Skeletal muscle satellite cell (primary cell): ENCODE measurements around the gene FRS2.
"Not testable (repeated sequence)": the region's sequence is repeated elsewhere in the genome, so short reads cannot be mapped to it uniquely, and the experiment has no call there.

Experiments used
- H3K27me3 ChIP-seq: 2 replicates; pipeline ENCODE4 v1.7.0; 2013; ENCODE audit warnings: low read length; ENCODE audit not compliant: control insufficient read depth, insufficient read depth
- H3K36me3 ChIP-seq: 2 replicates; pipeline ENCODE4 v1.7.0; 2013; ENCODE audit warnings: mild to moderate bottlenecking, control low read depth, low read length; ENCODE audit not compliant: insufficient read depth
- H3K4me1 ChIP-seq: 2 replicates; pipeline ENCODE4 v1.7.0; 2013; ENCODE audit warnings: low read length; ENCODE audit not compliant: control insufficient read depth, insufficient read depth
- H3K4me2 ChIP-seq: 2 replicates; pipeline ENCODE4 v1.7.0; 2013; ENCODE audit warnings: mild to moderate bottlenecking, low read length
- H3K4me3 ChIP-seq: 2 replicates; pipeline ENCODE4 v1.7.0; 2013; ENCODE audit warnings: low read length
- H3K9ac ChIP-seq: 2 replicates; pipeline ENCODE4 v1.7.0; 2013; ENCODE audit warnings: mild to moderate bottlenecking, low read depth, low read length, moderate library complexity
- H3K9me3 ChIP-seq: replicated peaks from 2 replicates; pipeline ENCODE4 v1.7.0; 2013; ENCODE audit warnings: mild to moderate bottlenecking, control low read depth, low read length

The FRS2 gene

GRCh38 chr12:69438539-69438938 lies 31.6 kb upstream of the FRS2 start:
- H3K27me3 ChIP-seq: no peaks in the 10 kb centered on the region
- H3K9me3 ChIP-seq: no peaks in the 10 kb centered on the region
- no peak overlapping the region for H3K4me2 ChIP-seq
- H3K4me1 ChIP-seq: peaks cover 8% of the 10 kb centered on the region
- no peak overlapping the region for H3K9ac ChIP-seq
- no peaks in the 10 kb centered on the region for H3K36me3 ChIP-seq
- no peak overlapping the region for H3K4me3 ChIP-seq

GRCh38 chr12:69440016-69440415 lies 30.2 kb upstream of the FRS2 start:
- no peak overlapping the region for H3K9ac ChIP-seq
- no peaks in the 10 kb centered on the region for H3K27me3 ChIP-seq
- no peaks in the 10 kb centered on the region for H3K9me3 ChIP-seq
- no peaks in the 10 kb centered on the region for H3K36me3 ChIP-seq
- peaks cover 8% of the 10 kb centered on the region for H3K4me1 ChIP-seq
- H3K4me2 ChIP-seq: no peak overlapping the region
- no peak overlapping the region for H3K4me3 ChIP-seq

GRCh38 chr12:69440886-69441285 lies 29.3 kb upstream of the FRS2 start:
- H3K36me3 ChIP-seq: no peaks in the 10 kb centered on the region
- H3K4me3 ChIP-seq: no peak overlapping the region
- no peaks in the 10 kb centered on the region for H3K9me3 ChIP-seq
- no peaks in the 10 kb centered on the region for H3K27me3 ChIP-seq
- H3K4me1 ChIP-seq: peaks cover 3% of the 10 kb centered on the region
- no peak overlapping the region for H3K9ac ChIP-seq
- H3K4me2 ChIP-seq: no peak overlapping the region

GRCh38 chr12:69442894-69443293 lies 27.3 kb upstream of the FRS2 start:
- no peaks in the 10 kb centered on the region for H3K4me1 ChIP-seq
- H3K4me3 ChIP-seq: no peak overlapping the region
- H3K27me3 ChIP-seq: no peaks in the 10 kb centered on the region
- H3K4me2 ChIP-seq: no peak overlapping the region
- no peak overlapping the region for H3K9ac ChIP-seq
- no peaks in the 10 kb centered on the region for H3K9me3 ChIP-seq
- H3K36me3 ChIP-seq: no peaks in the 10 kb centered on the region

GRCh38 chr12:69443916-69444315 lies 26.3 kb upstream of the FRS2 start:
- Histone ChIP-seq H3K9ac (no peak overlapping the region), H3K4me1 (no peaks in the 10 kb centered on the region), H3K4me2 (no peak overlapping the region), H3K27me3 (no peaks in the 10 kb centered on the region), H3K9me3 (no peaks in the 10 kb centered on the region), H3K4me3 (no peak overlapping the region), H3K36me3 (no peaks in the 10 kb centered on the region)

GRCh38 chr12:69447892-69448291 lies 22.3 kb upstream of the FRS2 start:
- Histone ChIP-seq H3K9me3 (no peaks in the 10 kb centered on the region), H3K27me3 (no peaks in the 10 kb centered on the region), H3K4me2 (no peak overlapping the region), H3K36me3 (no peaks in the 10 kb centered on the region), H3K4me1 (no peaks in the 10 kb centered on the region), H3K9ac (no peak overlapping the region), H3K4me3 (no peak overlapping the region)

- not testable (repeated sequence) for H3K4me1 ChIP-seq, H3K27me3 ChIP-seq, H3K4me2 ChIP-seq, H3K4me3 ChIP-seq, H3K9ac ChIP-seq, H3K36me3 ChIP-seq, H3K9me3 ChIP-seq
Observed at GRCh38 chr12:69452598-69453132, 17.5 kb upstream of the FRS2 start.

GRCh38 chr12:69456239-69456638 lies 13.9 kb upstream of the FRS2 start:
- Histone ChIP-seq H3K9me3 (no peaks in the 10 kb centered on the region), H3K9ac (no peak overlapping the region), H3K36me3 (no peaks in the 10 kb centered on the region), H3K4me2 (no peak overlapping the region), H3K4me3 (no peak overlapping the region), H3K27me3 (no peaks in the 10 kb centered on the region), H3K4me1 (no peaks in the 10 kb centered on the region)

GRCh38 chr12:69457433-69457832 lies 12.8 kb upstream of the FRS2 start:
- no peaks in the 10 kb centered on the region for H3K9me3 ChIP-seq
- H3K9ac ChIP-seq: no peak overlapping the region
- no peaks in the 10 kb centered on the region for H3K27me3 ChIP-seq
- H3K4me1 ChIP-seq: no peaks in the 10 kb centered on the region
- no peak overlapping the region for H3K4me2 ChIP-seq
- H3K36me3 ChIP-seq: no peaks in the 10 kb centered on the region
- no peak overlapping the region for H3K4me3 ChIP-seq

- Histone ChIP-seq H3K4me1 (no peaks in the 10 kb centered on the region), H3K36me3 (no peaks in the 10 kb centered on the region), H3K9ac (no peak overlapping the region), H3K4me2 (no peak overlapping the region), H3K4me3 (no peak overlapping the region), H3K9me3 (no peaks in the 10 kb centered on the region), H3K27me3 (no peaks in the 10 kb centered on the region)
Observed at GRCh38 chr12:69459477-69459876, 10.7 kb upstream of the FRS2 start.

- H3K4me3 ChIP-seq: no peak overlapping the region
- H3K9me3 ChIP-seq: no peaks in the 10 kb centered on the region
- peaks cover 6% of the 10 kb centered on the region for H3K4me1 ChIP-seq
- no peak overlapping the region for H3K4me2 ChIP-seq
- H3K36me3 ChIP-seq: no peaks in the 10 kb centered on the region
- no peaks in the 10 kb centered on the region for H3K27me3 ChIP-seq
- no peak overlapping the region for H3K9ac ChIP-seq
Observed at GRCh38 chr12:69464428-69464827, 5.8 kb upstream of the FRS2 start.

- H3K36me3 ChIP-seq: no peaks in the 10 kb centered on the region
- no peaks in the 10 kb centered on the region for H3K27me3 ChIP-seq
- H3K9ac ChIP-seq: no peak overlapping the region
- H3K4me3 ChIP-seq: no peak overlapping the region
- no peak overlapping the region for H3K4me2 ChIP-seq
- H3K9me3 ChIP-seq: no peaks in the 10 kb centered on the region
- H3K4me1 ChIP-seq: peaks cover 16% of the 10 kb centered on the region
Observed at GRCh38 chr12:69466867-69467266, 3.3 kb upstream of the FRS2 start.
